HepG2 (cell line): ENCODE results near the gene NINJ2. TPM values are rescaled to one million over a fixed set of nuclear protein-coding genes. Genes with fewer than 3 reads are reported as not detected.
A peak's percentile ranks its signal among the peaks of the same experiment; 100 is the strongest.

Experiments used
- ARNT2 ChIP-seq: sonication (generic); formaldehyde crosslinking; IDR thresholded peaks from 2 replicates; pipeline ENCODE4 v1.8.0; 2022; ENCODE audit warnings: mild to moderate bottlenecking, low read depth, missing genetic modification reagents, moderate library complexity
- ATM ChIP-seq: fragments of 450-650 bp; IDR thresholded peaks from 2 replicates; pipeline ENCODE4 v1.7.1; 2017; ENCODE audit warnings: mild to moderate bottlenecking, borderline replicate concordance
- GZF1 ChIP-seq: sonication (generic); formaldehyde crosslinking; IDR thresholded peaks from 2 replicates; pipeline ENCODE4 v1.5.1; 2020; ENCODE audit warnings: mild to moderate bottlenecking, missing genetic modification reagents
- HNF4A ChIP-seq: sonication (generic); formaldehyde crosslinking; IDR thresholded peaks from 2 replicates; pipeline ENCODE4 v1.4.0; 2020; ENCODE audit warnings: missing genetic modification reagents
- HOXA5 ChIP-seq: sonication (generic); formaldehyde crosslinking; IDR thresholded peaks from 2 replicates; pipeline ENCODE4 v1.4.0; 2020; ENCODE audit warnings: missing genetic modification reagents
- HOXA7 ChIP-seq: sonication (generic); formaldehyde crosslinking; IDR thresholded peaks from 2 replicates; pipeline ENCODE4 v1.8.1; 2022; ENCODE audit warnings: mild to moderate bottlenecking, missing genetic modification reagents, moderate library complexity
- NONO ChIP-seq, 2 experiments: fragments of 450-650 bp in 1 of 2; sonication (generic) in 1 of 2; formaldehyde crosslinking in 1 of 2; IDR thresholded peaks in 1 of 2; conservative IDR thresholded peaks in 1 of 2; 2 replicates each; pipeline versions ENCODE4 v1.6.1 to v1.8.0; 2017 to 2022; ENCODE audit warnings: mild to moderate bottlenecking in 1 of 2, missing genetic modification reagents in 1 of 2, moderate library complexity in 1 of 2
- SRF ChIP-seq: IDR thresholded peaks from 2 replicates; pipeline ENCODE4 v1.6.1; 2011; ENCODE audit warnings: mild to moderate bottlenecking, low read depth, low read length, moderate library complexity
- TAF15 ChIP-seq: fragments of 200-400 bp; formaldehyde crosslinking; IDR thresholded peaks from one replicate; pipeline ENCODE4 v1.6.1; 2018; ENCODE audit warnings: mild to moderate bottlenecking, low read depth, low read length; ENCODE audit not compliant: poor library complexity, severe bottlenecking
- ZNF317 ChIP-seq: sonication (generic); formaldehyde crosslinking; IDR thresholded peaks from 2 replicates; pipeline ENCODE4 v1.5.0; 2020; ENCODE audit warnings: mild to moderate bottlenecking, missing genetic modification reagents
- ZNF720 ChIP-seq: sonication (generic); formaldehyde crosslinking; IDR thresholded peaks from 2 replicates; pipeline ENCODE4 v1.4.0; 2020; ENCODE audit warnings: missing genetic modification reagents
- ZNF782 ChIP-seq: sonication (generic); formaldehyde crosslinking; IDR thresholded peaks from 2 replicates; pipeline ENCODE4 v1.4.0; 2020; ENCODE audit warnings: missing genetic modification reagents, mild to moderate bottlenecking, borderline replicate concordance
- ZSCAN31 ChIP-seq: sonication (generic); formaldehyde crosslinking; IDR thresholded peaks from 2 replicates; pipeline ENCODE4 v1.5.0; 2020; ENCODE audit warnings: low read depth, mild to moderate bottlenecking, missing genetic modification reagents
- polyA plus RNA-seq, 8 experiments: library from polyadenylated mRNA; depleted of rRNA in 3 of 8; stranded (reverse) in 7 of 8; unstranded in 1 of 8; fragments of >200 nt; fragmentation: Illumina TruSeq in 4 of 8; extraction: Trizol in 4 of 8; gene quantifications; 2 replicates each; pipeline versions ENCODE4 v1.2.1 to v1.2.3, GENCODE V29; 2011 to 2016; ENCODE audit warnings: low read depth in 4 of 8, missing spikeins in 1 of 8, mixed read lengths in 1 of 8; ENCODE audit not compliant: insufficient read depth in 1 of 8
- total RNA-seq, 5 experiments: library from RNA; depleted of rRNA; stranded (reverse); fragments of >200 nt; fragmentation: Illumina TruSeq; extraction: Trizol; gene quantifications; 2 replicates each; pipeline ENCODE4 v1.2.3, GENCODE V29; 2016; ENCODE audit warnings: low read depth in 1 of 5
- TF ChIP-seq, protein P1 (sequence below): conservative IDR thresholded peaks from 2 replicates; pipeline ENCODE4 v1.6.1; 2018; ENCODE audit warnings: missing genetic modification reagents
- TF ChIP-seq, protein P2 (sequence below): sonication (generic); formaldehyde crosslinking; IDR thresholded peaks from 2 replicates; pipeline ENCODE4 v1.4.0; 2020; ENCODE audit warnings: missing genetic modification reagents
- TF ChIP-seq, protein P3 (sequence below): sonication (generic); formaldehyde crosslinking; IDR thresholded peaks from 2 replicates; pipeline ENCODE4 v1.5.0; 2020; ENCODE audit warnings: mild to moderate bottlenecking, missing genetic modification reagents
- TF ChIP-seq, protein P4 (sequence below): sonication (generic); formaldehyde crosslinking; IDR thresholded peaks from 2 replicates; pipeline ENCODE4 v1.4.0; 2020; ENCODE audit warnings: missing genetic modification reagents

The NINJ2 gene
- total and polyA plus RNA-seq, 2 of the 13 experiments (the other 11 are each of a cell fraction or from before 2014, with no cell fraction given): 0.62 to 3.8 TPM

DNA sequence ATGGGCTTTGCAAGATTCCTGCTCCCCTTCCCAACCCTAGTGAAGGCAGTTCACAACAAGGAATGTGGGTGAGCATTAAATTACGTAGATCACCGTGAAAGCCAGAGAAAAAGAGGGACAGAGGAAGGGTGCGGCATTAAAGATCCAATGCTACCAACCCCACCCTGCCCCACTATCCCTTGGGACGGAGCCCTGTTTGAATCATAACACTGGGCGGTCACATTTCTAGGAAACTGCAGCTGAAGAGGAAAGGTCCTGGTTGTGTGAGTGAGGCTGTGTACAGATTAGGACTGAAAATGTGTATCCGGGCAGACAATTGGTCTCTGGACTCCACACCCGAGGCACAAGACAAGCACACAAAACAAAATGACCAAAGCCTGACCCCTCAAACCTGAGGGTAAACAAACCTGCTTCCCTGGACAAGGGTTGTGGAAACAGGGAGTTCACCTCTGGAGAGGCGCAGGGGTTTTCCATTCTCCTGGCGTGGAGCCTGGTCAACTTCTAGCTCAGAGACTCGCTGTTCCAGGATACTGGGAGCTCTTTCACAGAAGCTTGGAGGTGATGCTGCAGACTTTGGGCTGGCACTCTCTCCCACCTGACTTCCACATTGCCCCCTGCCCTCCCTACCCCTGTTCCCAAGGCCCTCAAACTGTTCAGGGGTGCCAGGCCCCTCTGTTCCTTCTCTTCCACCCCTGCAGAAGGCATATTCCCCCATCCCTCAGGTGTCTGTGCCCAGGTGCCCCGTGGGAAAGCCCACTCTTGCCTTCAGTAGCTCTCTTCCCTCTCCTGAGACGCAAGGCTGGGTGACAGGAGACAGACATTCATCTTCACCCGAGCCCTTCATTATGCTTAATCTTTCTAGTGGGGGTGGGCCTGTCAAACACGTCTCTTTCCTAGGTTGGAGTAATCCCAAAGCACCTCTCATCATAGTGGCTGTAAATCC, 16.5 kb downstream of the NINJ2 start (continued):
- no peak; the same call in 1 of the 2 replicates for TF ChIP-seq ZNF782 (CRISPR knock-in tag)
- TF ChIP-seq HNF4A (CRISPR knock-in tag): peak; percentile 97
- TF ChIP-seq HOXA5 (CRISPR knock-in tag): peak; percentile 52
- no peak for TF ChIP-seq ATM
- TF ChIP-seq ZNF317: peak; percentile 73; the same call in 1 of the 2 replicates
- TF ChIP-seq, protein P1, sequence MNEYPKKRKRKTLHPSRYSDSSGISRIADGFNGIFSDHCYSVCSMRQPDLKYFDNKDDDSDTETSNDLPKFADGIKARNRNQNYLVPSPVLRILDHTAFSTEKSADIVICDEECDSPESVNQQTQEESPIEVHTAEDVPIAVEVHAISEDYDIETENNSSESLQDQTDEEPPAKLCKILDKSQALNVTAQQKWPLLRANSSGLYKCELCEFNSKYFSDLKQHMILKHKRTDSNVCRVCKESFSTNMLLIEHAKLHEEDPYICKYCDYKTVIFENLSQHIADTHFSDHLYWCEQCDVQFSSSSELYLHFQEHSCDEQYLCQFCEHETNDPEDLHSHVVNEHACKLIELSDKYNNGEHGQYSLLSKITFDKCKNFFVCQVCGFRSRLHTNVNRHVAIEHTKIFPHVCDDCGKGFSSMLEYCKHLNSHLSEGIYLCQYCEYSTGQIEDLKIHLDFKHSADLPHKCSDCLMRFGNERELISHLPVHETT: 0 out of 2 replicates have a peak, but pooled peaks have one; percentile 52
- TF ChIP-seq, protein P2, sequence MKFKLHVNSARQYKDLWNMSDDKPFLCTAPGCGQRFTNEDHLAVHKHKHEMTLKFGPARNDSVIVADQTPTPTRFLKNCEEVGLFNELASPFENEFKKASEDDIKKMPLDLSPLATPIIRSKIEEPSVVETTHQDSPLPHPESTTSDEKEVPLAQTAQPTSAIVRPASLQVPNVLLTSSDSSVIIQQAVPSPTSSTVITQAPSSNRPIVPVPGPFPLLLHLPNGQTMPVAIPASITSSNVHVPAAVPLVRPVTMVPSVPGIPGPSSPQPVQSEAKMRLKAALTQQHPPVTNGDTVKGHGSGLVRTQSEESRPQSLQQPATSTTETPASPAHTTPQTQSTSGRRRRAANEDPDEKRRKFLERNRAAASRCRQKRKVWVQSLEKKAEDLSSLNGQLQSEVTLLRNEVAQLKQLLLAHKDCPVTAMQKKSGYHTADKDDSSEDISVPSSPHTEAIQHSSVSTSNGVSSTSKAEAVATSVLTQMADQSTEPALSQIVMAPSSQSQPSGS: no peak
- TF ChIP-seq, protein P3, sequence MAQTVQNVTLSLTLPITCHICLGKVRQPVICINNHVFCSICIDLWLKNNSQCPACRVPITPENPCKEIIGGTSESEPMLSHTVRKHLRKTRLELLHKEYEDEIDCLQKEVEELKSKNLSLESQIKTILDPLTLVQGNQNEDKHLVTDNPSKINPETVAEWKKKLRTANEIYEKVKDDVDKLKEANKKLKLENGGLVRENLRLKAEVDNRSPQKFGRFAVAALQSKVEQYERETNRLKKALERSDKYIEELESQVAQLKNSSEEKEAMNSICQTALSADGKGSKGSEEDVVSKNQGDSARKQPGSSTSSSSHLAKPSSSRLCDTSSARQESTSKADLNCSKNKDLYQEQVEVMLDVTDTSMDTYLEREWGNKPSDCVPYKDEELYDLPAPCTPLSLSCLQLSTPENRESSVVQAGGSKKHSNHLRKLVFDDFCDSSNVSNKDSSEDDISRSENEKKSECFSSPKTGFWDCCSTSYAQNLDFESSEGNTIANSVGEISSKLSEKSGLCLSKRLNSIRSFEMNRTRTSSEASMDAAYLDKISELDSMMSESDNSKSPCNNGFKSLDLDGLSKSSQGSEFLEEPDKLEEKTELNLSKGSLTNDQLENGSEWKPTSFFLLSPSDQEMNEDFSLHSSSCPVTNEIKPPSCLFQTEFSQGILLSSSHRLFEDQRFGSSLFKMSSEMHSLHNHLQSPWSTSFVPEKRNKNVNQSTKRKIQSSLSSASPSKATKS (CRISPR knock-in tag): peak; percentile 77; the same call in 1 of the 2 replicates
- TF ChIP-seq ZNF720 (CRISPR knock-in tag): no peak
- peak; percentile 41; the same call in 1 of the 2 replicates for TF ChIP-seq ZSCAN31 (CRISPR knock-in tag)
- no peak; the same call in 1 of the 2 replicates for TF ChIP-seq ARNT2
- TF ChIP-seq, protein P4, sequence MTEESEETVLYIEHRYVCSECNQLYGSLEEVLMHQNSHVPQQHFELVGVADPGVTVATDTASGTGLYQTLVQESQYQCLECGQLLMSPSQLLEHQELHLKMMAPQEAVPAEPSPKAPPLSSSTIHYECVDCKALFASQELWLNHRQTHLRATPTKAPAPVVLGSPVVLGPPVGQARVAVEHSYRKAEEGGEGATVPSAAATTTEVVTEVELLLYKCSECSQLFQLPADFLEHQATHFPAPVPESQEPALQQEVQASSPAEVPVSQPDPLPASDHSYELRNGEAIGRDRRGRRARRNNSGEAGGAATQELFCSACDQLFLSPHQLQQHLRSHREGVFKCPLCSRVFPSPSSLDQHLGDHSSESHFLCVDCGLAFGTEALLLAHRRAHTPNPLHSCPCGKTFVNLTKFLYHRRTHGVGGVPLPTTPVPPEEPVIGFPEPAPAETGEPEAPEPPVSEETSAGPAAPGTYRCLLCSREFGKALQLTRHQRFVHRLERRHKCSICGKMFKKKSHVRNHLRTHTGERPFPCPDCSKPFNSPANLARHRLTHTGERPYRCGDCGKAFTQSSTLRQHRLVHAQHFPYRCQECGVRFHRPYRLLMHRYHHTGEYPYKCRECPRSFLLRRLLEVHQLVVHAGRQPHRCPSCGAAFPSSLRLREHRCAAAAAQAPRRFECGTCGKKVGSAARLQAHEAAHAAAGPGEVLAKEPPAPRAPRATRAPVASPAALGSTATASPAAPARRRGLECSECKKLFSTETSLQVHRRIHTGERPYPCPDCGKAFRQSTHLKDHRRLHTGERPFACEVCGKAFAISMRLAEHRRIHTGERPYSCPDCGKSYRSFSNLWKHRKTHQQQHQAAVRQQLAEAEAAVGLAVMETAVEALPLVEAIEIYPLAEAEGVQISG (CRISPR knock-in tag): peak; percentile 80
- TF ChIP-seq SRF: no peak
- no peak for TF ChIP-seq TAF15
- no peak for TF ChIP-seq HOXA7
- TF ChIP-seq GZF1 (CRISPR knock-in tag): peak; percentile 66; the same call in 1 of the 2 replicates
- TF ChIP-seq NONO (IDR thresholded peaks at IDR 0.05): no peak
- 0 out of 2 replicates have a peak, but pooled peaks have one; percentile 47 for TF ChIP-seq NONO (CRISPR knock-in tag; conservative IDR thresholded peaks at IDR 0.05)
